HUES64 (cell line): ENCODE data around the gene HOMER3.

Experiments
- H3K27ac ChIP-seq: 2 replicates; pipeline ENCODE4 v1.7.0; 2013; ENCODE audit warnings: low read depth, low read length, inconsistent platforms
- H3K27me3 ChIP-seq: 2 replicates; pipeline ENCODE4 v1.6.1; 2013; ENCODE audit warnings: mild to moderate bottlenecking, low read length; ENCODE audit not compliant: insufficient read depth
- H3K36me3 ChIP-seq: 2 replicates; pipeline ENCODE4 v1.6.1; 2013; ENCODE audit warnings: mild to moderate bottlenecking, low read length; ENCODE audit not compliant: insufficient read depth
- H3K4me1 ChIP-seq: 2 replicates; pipeline ENCODE4 v1.6.1; 2013; ENCODE audit warnings: mild to moderate bottlenecking, low read length, moderate library complexity; ENCODE audit not compliant: insufficient read depth
- H3K4me3 ChIP-seq: 2 replicates; pipeline ENCODE4 v1.5.1; 2013; ENCODE audit warnings: mild to moderate bottlenecking, low read length, moderate library complexity
- H3K9ac ChIP-seq: 2 replicates; pipeline ENCODE4 v1.6.1; 2013; ENCODE audit warnings: mild to moderate bottlenecking, low read depth, low read length
- H3K9me3 ChIP-seq: 2 replicates; pipeline ENCODE4 v1.6.1; 2013; ENCODE audit warnings: low read depth, low read length; ENCODE audit not compliant: insufficient read depth
- WGBS: fragments of 150-250, 120-280 bp; methylation state at CpG from one replicate; pipeline ENCODE4 v1.1.7; 2013; ENCODE audit warnings: missing lambda C conversion rate; 5-methylcytosine and 5-hydroxymethylcytosine counted together

HOMER3 gene

DNA sequence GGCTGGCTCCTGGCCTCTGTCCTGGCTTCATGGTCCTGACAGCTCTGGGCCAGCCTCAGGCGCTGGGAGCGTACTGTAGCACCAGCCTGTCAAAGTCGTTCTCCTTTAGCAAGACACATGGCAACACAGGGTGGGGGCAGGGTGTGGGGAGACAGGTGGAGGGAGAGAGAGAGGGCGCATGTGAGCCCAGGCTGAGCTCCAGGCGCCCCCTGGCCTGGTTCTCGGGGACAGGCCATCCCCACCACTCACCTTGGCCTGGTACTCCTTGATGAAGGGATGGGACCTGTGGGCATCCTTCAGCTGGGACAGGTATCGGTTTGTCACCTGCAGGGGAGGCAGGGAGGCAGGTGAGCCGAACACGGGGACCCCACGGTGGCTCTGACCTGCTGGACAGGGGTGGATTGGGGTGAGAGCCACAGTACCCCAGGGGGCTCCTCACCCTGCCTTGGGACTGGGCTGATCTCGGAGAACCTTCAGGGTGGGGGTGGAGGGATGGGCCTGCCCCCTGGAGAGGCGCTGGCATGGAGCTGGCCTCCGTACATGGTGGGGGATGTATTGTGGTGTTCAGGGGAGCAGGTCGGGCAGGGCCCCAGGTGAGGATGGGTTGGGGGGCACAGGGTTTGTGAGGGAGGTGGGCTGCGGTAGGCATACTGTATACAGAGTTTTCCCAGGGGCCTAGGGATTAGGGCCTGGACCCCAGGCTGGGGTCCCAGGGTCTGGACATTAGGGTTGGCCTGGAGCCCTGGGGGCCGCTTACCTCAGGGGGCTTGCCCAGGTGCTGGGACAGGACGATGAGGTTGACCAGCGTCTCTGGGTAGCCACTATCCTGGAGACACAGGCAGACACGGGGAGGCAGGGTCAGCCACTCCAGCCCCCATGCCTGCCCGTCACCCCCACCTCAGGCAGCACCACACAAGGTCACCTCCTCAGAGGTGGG is 41.1 kb downstream of the HOMER3 start:
- Histone ChIP-seq H3K36me3 (peaks cover 17% of the 10 kb centered on the region), H3K4me1 (no peaks in the 10 kb centered on the region), H3K27ac (no peak overlapping the region), H3K27me3 (peaks cover 12% of the 10 kb centered on the region), H3K4me3 (no peak overlapping the region), H3K9ac (no peak overlapping the region), H3K9me3 (no peaks in the 10 kb centered on the region)
- WGBS = 91% methylated on average over 20 of the region's 20 CpGs

GRCh38 chr19:18898607-18899408 is 42.2 kb downstream of the HOMER3 start:
- Histone ChIP-seq H3K4me1 (peaks cover 6% of the 10 kb centered on the region), H3K4me3 (no peak overlapping the region), H3K36me3 (peaks cover 17% of the 10 kb centered on the region; the same call in 1 of the 2 replicates), H3K27me3 (peaks cover 17% of the 10 kb centered on the region), H3K9ac (no peak overlapping the region), H3K27ac (no peak overlapping the region), H3K9me3 (no peaks in the 10 kb centered on the region)
- WGBS = 86% methylated on average over 18 of the region's 18 CpGs

- Histone ChIP-seq H3K4me1 (peaks cover 6% of the 10 kb centered on the region), H3K36me3 (peaks cover 19% of the 10 kb centered on the region; the same call in 1 of the 2 replicates), H3K9ac (no peak overlapping the region), H3K27me3 (peaks cover 17% of the 10 kb centered on the region), H3K27ac (no peak overlapping the region), H3K9me3 (no peaks in the 10 kb centered on the region), H3K4me3 (no peak overlapping the region)
- 81% methylated on average over 18 of the region's 18 CpGs for WGBS
Measured at GRCh38 chr19:18898081-18898606, 42.9 kb downstream of the HOMER3 start.

- H3K27ac ChIP-seq = no peak overlapping the region
- H3K27me3 ChIP-seq = peaks cover 17% of the 10 kb centered on the region
- WGBS = 90% methylated on average over 25 of the region's 25 CpGs
- H3K9ac ChIP-seq = no peak overlapping the region
- H3K9me3 ChIP-seq = no peaks in the 10 kb centered on the region
- H3K4me1 ChIP-seq = peaks cover 6% of the 10 kb centered on the region
- H3K36me3 ChIP-seq = peaks cover 18% of the 10 kb centered on the region; the same call in 1 of the 2 replicates
- no peak overlapping the region for H3K4me3 ChIP-seq
Measured at GRCh38 chr19:18897094-18898029, 43.7 kb downstream of the HOMER3 start.

GRCh38 chr19:18896421-18896841 is 44.6 kb downstream of the HOMER3 start:
- Histone ChIP-seq H3K36me3 (peaks cover 17% of the 10 kb centered on the region; the same call in 1 of the 2 replicates), H3K4me1 (peaks cover 6% of the 10 kb centered on the region), H3K9ac (no peak overlapping the region), H3K27ac (no peak overlapping the region), H3K9me3 (no peaks in the 10 kb centered on the region), H3K4me3 (peak overlapping the region; percentile 69), H3K27me3 (peaks cover 17% of the 10 kb centered on the region)
- 26% methylated on average over 33 of the region's 33 CpGs for WGBS

DNA sequence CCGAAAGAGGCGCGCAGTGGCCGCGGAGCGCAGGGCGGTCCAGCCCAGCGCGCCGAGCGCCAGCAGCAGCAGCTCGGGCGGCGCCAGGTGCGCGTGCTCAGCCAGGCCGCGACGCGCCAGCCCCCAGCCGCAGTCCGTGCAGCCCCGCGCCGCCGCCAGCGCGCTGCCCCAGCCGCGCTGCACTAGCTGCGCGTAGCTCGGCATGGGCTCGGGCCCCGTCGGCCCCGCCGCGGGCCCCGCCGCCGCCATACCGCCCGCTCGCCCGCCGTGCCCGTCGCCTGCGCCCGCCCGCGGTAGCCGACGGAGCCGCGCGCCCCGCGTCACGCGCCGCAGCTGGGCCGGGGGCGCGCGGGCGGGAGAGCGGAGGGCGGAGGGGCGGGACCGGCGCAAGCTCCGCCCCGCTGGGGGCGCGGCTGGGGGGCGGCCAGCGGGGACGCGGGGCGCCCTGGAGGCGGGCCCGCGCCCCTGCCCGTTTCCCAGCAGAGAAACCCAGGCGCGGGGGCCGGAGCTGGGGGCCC is 45.1 kb downstream of the HOMER3 start, which contains the start of gene CERS1:
Gene CERS1, minus strand, starts transcription at position 335 of the 518 bp plus-strand sequence. Its CDS starts 86 bp downstream, at position 249.
- peak within 1 kb of the TSS; percentile 69 for H3K9ac ChIP-seq
- peaks cover 6% of the 10 kb centered on the region for H3K4me1 ChIP-seq
- H3K36me3 ChIP-seq = peaks cover 12% of the 10 kb centered on the region; the same call in 1 of the 2 replicates
- WGBS = under 1% methylated on average over 89 of the region's 89 CpGs
- H3K4me3 ChIP-seq = peak within 1 kb of the TSS; percentile 69
- peaks cover 17% of the 10 kb centered on the region for H3K27me3 ChIP-seq
- no peaks in the 10 kb centered on the region for H3K9me3 ChIP-seq
- H3K27ac ChIP-seq = no peak within 1 kb of the TSS

- Histone ChIP-seq H3K9ac (peak overlapping the region; percentile 69), H3K27ac (no peak overlapping the region), H3K4me1 (peaks cover 6% of the 10 kb centered on the region), H3K36me3 (peaks cover 8% of the 10 kb centered on the region; the same call in 1 of the 2 replicates), H3K4me3 (peak overlapping the region; percentile 69), H3K9me3 (no peaks in the 10 kb centered on the region), H3K27me3 (peaks cover 17% of the 10 kb centered on the region)
- 1% methylated on average over 72 of the region's 72 CpGs for WGBS
Measured at GRCh38 chr19:18895038-18895823, 45.8 kb downstream of the HOMER3 start.

DNA sequence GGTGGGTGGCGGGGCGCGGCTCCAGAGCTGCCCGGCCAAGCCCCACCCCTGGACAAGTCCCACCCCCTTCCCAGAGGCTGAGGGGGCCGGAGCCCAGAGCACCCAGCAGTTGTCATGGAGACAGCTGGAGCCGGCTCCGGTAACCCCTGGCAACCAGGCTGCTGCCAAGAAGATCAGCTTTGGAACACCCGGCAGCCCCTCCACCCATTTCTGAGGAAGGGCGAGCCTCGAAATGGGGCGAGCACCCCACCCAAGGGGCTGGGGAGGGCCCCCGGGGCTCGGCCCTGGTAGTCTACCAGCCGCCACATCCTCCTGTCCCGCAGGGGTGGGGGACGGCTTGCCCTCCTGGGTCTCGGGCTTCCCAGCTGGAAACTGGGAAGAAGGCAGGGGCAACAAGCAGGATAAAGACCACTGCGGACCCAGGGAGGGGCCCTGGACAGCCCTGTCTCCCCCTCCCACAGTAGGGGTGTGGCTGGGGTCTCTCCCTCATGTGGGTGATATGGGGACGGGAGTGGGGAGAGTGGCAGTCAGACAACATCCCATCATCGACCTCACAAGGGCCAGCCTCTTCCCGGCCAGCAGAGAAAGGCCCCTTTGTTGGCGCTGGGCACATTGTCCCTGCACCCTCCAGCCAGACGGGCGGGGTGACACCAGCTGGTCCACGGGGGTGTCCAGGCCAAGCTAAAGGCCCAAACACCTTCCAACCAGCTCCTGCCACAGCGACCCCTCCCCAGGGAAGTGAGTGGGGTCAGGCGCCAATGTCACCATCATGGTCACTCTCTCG is 46.6 kb downstream of the HOMER3 start:
- Histone ChIP-seq H3K27me3 (peaks cover 17% of the 10 kb centered on the region), H3K9ac (0 out of 2 replicates have a peak overlapping the region, but pooled peaks have one; percentile 69), H3K4me3 (peak overlapping the region; percentile 69), H3K9me3 (no peaks in the 10 kb centered on the region), H3K4me1 (peaks cover 6% of the 10 kb centered on the region), H3K36me3 (peaks cover 5% of the 10 kb centered on the region; the same call in 1 of the 2 replicates), H3K27ac (no peak overlapping the region)
- 42% methylated on average over 24 of the region's 28 CpGs for WGBS
